ENCODE measurements around the gene TMEM120B.
"Not testable (repeated sequence)": the region's sequence is repeated elsewhere in the genome, so short reads cannot be mapped to it uniquely, and the experiment has no call there.

TMEM120B gene

GRCh38 chr12:121776190-121777098 is 63.9 kb downstream of the TMEM120B start:
- DNase-seq = peak; percentile 79 to 82

- no peak for DNase-seq
Measured at GRCh38 chr12:121778567-121779421, 66.2 kb downstream of the TMEM120B start.

GRCh38 chr12:121779422-121779895 is 66.9 kb downstream of the TMEM120B start:
- DNase-seq = no peak

GRCh38 chr12:121780429-121780828 is 67.9 kb downstream of the TMEM120B start:
- DNase-seq = no peak

DNA sequence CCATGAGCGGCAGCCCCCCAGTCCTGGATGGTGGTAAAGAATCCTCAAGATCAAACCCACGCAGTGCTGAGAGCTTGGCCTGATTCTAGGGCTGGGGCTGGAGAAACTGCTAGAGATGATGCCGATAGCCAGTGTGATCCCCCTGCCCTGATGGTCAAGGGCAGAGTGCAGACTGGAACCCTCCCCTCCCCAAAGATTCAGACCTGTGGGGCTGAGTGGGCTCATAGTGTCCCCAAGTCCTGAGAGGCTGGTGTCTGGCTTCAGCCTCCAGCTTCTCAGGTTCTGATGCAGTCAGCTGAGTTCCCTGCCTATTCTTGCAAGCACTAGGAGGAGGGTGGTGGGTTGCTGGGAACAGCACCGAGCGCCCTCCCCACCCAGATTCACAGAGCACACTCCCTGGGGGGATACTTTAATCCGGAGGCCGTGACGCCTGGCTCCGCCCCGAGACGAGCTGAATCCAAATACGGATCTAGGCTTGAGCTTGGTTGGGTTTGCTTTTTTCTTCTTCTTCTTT is 69.0 kb downstream of the TMEM120B start:
- DNase-seq = no peak

DNA sequence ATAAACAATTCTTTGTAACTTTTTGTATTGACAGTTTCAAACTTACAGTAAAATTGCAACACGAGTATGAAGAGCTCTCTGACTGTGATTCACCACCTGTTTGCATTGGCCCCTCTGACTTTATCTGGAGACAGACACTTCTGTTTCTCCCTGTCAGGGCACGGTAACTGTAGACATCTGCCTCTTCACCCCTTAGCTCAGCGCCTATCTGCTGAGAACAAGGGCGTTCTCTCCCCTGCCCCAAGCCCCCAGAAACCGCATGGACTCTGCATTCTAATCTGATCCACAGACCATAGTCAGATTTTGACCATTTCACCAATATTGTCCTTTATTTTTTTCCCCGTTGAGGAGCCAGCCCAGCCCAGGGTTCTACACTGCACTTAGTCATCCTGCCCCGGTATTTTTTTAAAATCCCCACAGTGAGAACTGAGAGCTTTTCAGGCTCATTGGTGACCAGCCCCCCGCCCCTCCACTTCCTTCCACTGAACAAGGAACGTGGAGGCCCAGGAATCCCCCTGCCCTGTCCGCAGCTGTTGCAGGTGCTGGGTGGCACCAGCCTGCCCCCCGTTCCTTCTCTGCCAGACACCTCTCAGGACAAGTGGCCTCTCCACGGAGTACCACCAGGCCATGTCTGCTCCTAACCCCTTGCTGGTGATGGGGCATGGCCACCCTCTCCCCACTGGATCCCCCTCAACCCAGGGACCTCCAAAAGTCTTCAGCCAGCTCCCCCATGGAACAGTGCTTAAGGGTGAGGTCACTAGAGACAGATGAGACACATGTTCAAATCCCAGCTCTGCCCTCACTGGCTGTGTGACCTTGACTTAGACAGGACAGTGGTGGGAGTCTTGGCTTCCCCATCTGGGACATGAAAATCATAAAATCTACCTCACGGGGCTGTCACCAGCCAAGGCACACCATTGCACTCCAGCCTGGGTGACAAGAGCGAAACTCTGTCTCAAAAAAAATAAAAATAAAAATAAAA is 69.7 kb downstream of the TMEM120B start:
- DNase-seq = peak in 1 of 2 donors; percentile 36

- DNase-seq = no peak
Measured at GRCh38 chr12:121783766-121784165, 71.2 kb downstream of the TMEM120B start.

GRCh38 chr12:121784460-121784859 is 71.9 kb downstream of the TMEM120B start:
- DNase-seq = peak; percentile 87 to 94

DNA sequence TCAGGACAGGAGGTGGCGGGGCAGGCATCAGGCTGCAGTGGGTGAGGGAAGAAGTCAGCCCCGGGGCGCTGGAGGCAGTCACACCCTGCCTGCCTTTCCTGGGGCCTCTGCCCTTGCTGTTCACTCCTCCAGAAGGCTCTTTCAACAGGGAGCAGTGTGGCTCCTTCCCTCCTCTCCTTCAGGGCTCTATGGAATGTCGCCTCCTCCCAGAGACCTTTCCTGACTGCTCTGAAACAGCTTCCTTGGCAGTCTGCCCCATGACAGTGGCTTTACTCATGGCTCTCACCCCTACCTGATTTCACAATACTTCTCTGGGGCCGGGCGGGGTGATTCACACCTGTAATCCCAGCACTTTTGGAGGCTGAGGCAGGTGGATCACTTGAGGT is 73.9 kb downstream of the TMEM120B start:
- DNase-seq = peak; percentile 87 to 91

DNA sequence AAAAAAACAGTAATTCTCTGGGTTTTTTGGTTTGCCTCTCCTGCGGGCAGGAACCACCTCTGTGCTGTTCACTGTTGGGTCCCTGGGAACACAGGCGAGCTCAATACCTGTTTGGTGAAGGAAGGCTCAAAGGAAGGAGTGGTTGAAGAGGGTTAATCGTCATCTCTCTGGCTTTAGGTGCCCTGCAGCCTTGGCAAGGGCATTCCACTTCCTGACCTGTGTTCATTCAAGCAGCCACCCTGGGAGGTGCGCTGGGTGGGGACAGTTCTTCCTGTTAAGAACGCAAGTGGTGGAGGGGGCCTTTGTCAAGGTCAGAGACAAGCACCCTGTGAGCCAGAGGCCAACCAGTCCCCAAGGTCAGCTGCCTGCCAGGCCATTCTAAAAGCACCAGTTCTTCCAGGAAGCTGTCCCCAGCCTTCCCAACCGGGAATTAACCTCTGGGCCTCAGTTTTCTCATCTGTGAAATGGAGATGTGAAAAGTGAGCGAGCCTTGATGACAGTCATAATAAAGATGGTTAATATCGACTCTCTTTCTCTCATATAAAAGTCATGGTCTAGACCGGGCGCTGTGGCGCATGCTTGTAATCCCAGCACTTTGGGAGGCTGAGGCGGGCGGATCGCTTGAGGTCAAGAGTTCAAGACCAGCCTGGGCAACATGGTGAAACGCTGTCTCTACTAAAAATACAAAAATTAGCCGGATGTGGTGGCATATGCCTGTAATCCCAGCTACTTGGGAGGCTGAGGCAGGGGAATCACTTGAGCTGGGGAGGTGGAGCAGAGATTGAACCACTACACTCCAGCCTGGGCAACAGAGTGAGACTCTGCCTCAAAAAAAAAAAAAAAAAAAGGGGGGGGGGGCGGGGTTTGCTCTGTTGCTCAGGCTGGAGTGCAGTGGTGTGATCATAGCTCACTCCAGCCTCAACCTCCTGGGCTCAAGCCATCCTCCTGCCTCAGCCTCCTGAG is 74.8 kb downstream of the TMEM120B start:
- DNase-seq = no peak

GRCh38 chr12:121788176-121788818 is 75.7 kb downstream of the TMEM120B start:
- peak; percentile 35 to 78 for DNase-seq

DNA sequence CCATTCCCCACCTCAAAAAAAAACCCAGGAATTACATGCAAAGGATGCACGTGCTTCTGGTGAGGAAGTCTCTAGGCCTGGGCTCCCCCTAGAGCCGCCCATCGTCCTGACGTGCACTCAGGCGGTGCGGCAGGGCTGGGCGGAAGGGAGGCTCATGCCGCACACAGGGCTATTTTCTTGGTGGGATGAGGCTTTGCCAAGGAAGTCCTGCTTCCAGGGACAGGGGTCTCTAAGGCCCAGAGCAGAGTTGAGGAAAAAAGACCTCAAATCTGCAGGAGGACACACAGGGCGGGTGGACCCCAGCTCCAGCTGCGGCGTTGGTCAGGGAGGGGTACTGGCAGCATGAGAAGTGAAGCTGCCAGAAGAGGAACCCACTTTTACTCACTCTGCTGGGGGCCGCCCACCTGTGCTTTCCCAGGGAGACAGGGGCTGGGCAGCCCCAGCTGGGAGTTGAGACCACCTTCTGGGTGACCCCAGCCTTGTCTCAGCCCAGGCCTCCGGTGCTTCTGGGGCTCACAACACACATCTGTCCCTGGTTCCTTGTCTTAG is 76.8 kb downstream of the TMEM120B start:
- DNase-seq = peak; percentile 72 to 85

DNA sequence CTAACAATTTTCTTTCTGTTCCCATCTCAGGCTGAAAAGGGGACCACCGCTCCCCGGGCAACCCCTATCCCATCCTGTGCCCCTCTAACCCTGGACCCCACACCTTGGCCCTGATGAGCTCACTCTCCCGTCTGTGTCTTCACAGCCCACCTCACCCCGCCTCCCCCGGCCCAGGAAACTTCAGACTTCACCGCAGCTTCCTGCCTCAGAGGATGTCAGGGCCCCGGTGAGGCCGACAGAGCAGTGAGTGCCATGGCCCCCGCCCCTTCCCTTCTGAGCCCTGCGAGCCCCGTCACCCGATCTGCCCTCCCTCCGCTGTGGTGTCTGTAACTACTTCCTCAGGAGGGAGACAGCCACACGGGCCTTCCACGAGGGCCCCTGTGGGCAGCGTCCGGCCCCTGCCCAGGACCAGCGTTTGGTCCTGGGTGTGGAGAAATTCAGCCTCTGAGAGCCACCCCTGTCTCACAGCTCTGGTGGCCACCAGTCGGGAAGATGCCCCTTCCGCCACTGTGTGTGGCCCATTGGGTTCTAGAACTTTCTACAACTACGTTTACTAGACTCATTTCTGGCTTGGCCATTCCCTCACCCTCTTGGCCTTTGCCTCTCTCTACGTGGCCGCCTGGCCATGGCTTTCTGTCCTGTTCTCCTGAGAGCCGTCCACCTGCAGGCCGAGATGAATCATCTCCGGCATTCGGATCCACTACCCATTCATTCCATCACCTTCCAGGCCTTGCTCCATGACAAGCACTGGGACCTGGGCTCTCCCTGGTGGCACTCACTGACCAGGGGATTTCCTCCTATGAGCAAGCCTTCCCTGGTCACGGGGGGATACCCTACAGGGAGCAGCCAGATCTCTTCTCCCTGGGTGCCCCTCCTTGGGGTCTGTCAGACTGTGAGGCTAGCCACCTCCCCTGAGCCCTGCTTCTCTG is 77.5 kb downstream of the TMEM120B start:
- peak; percentile 89 to 94 for DNase-seq

DNA sequence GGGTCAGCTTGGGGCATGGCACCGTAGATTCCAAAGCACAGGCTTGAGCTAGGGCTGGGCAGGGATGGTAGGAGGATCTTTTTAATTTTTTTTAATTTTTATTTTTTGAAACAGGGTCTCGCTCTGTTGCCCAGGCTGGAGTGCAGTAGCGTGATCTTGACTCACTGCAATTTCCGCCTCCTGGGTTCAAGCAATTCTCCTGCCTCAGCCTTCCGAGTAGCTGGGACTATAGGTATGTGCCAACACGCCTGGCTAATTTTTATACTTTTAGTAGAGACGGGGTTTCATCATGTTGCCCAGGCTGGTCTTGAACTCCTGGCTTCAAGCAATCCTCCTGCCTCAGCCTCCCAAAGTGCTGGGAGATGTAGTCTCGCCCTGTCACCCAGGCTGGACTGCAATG is 78.2 kb downstream of the TMEM120B start:
- not testable (repeated sequence) for DNase-seq

DNA sequence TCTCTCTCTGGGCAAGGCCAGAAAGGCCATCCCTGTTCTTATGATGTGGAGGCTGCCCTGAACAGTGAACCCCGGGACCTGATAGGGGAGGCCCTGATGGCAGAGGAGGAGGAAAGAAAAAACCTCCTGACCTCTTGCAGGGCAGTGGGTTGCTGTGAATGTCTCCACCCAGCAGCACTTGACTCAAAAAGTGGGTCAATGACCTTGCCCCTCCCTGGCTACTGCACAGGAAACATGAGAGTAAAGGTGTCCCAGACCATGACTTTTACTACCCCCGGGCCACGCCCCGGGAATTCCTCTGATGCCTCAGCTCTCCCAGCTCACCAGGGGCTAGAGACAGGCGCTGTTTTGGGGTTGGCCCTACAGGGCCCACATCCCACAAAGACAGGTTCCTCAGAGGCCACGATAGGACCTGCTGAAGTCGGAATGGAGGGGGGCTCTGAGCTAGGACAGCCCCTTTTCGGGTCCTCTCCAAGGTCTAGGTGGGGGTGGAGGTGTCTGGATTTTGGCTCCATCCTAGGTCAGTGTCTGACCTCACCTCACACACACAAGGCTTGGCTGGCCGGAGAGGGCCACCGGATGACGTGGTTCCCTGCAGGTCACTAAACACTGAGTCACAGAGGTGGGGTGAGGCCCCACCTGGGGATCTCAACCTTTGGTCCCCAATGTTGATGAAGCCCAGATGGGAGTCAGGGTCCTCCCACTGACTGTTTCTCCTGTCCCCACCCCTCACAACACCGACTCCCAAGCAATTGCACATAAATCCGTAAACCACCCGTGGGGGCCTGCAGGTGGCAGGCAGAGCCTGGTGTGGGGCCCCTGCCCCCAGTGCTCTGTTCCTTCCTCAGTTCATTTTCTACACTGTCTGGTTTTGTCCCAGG is 79.4 kb downstream of the TMEM120B start:
- DNase-seq = no peak

GRCh38 chr12:121792607-121793439 is 80.3 kb downstream of the TMEM120B start:
- DNase-seq = no peak

GRCh38 chr12:121793440-121793837 is 80.9 kb downstream of the TMEM120B start, which contains the start of gene RHOF:
RHOF (minus strand) TSS chr12:121793688; CDS start chr12:121793633, 55 bp downstream.
- DNase-seq = peak; percentile 51 to 82
